Lower leg skin (tissue), 3 donors: ENCODE data around the gene UBAC2.

Experiments
- POLR2A ChIP-seq, 2 donors: fragments of 450-650 bp; IDR thresholded peaks; one replicate each; pipeline ENCODE4 v1.6.1; 2016 to 2017; ENCODE audit warnings: antibody characterized with exemption in 2 of 2, mild to moderate bottlenecking in 1 of 2, moderate library complexity in 1 of 2
- TF ChIP-seq, protein P1 (sequence below), 3 donors: fragments of 450-650 bp; IDR thresholded peaks; one replicate each; pipeline ENCODE4 v1.5.1; 2016; ENCODE audit warnings: antibody characterized with exemption in 3 of 3, mild to moderate bottlenecking in 3 of 3, moderate library complexity in 2 of 3

GRCh38 chr13:99289674-99290337 is 89.2 kb downstream of the UBAC2 start:
- TF ChIP-seq, protein P1, sequence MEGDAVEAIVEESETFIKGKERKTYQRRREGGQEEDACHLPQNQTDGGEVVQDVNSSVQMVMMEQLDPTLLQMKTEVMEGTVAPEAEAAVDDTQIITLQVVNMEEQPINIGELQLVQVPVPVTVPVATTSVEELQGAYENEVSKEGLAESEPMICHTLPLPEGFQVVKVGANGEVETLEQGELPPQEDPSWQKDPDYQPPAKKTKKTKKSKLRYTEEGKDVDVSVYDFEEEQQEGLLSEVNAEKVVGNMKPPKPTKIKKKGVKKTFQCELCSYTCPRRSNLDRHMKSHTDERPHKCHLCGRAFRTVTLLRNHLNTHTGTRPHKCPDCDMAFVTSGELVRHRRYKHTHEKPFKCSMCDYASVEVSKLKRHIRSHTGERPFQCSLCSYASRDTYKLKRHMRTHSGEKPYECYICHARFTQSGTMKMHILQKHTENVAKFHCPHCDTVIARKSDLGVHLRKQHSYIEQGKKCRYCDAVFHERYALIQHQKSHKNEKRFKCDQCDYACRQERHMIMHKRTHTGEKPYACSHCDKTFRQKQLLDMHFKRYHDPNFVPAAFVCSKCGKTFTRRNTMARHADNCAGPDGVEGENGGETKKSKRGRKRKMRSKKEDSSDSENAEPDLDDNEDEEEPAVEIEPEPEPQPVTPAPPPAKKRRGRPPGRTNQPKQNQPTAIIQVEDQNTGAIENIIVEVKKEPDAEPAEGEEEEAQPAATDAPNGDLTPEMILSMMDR (IDR thresholded peaks at IDR 0.05), result no peak
- no peak for TF ChIP-seq POLR2A (IDR thresholded peaks at IDR 0.05)
